NCI-H748 treated with DMSO at 0.1 percent for 48 hours (cell line): ENCODE results near the gene GPC4.

ENCODE experiments used
- DNase-seq: peaks from one replicate; lab custom pipeline; 2025; lab: John Stamatoyannopoulos, UW

The GPC4 gene

GRCh38 chrX:133415276-133416105 is at the start of gene GPC4:
GPC4 (minus strand) TSS chrX:133415489; CDS start chrX:133414965, 524 bp downstream.
- DNase-seq: no peak

GRCh38 chrX:133461231-133461630 is 45.9 kb upstream of the GPC4 start:
- no peak for DNase-seq

- DNase-seq: no peak
Measured at GRCh38 chrX:133454924-133455323, 39.6 kb upstream of the GPC4 start.

GRCh38 chrX:133454491-133454914 is 39.2 kb upstream of the GPC4 start:
- no peak for DNase-seq

- DNase-seq: no peak
Measured at GRCh38 chrX:133448512-133449076, 33.3 kb upstream of the GPC4 start.

- no peak for DNase-seq
Measured at GRCh38 chrX:133444952-133445831, 29.9 kb upstream of the GPC4 start.

GRCh38 chrX:133444196-133444595 is 28.9 kb upstream of the GPC4 start:
- no peak for DNase-seq

- DNase-seq: no peak
Measured at GRCh38 chrX:133440797-133441163, 25.5 kb upstream of the GPC4 start.

GRCh38 chrX:133440081-133440796 is 24.9 kb upstream of the GPC4 start:
- no peak for DNase-seq

GRCh38 chrX:133437766-133438165 is 22.5 kb upstream of the GPC4 start:
- DNase-seq: no peak

- DNase-seq: no peak
Measured at GRCh38 chrX:133437356-133437755, 22.1 kb upstream of the GPC4 start.

GRCh38 chrX:133435544-133436124 is 20.3 kb upstream of the GPC4 start:
- DNase-seq: no peak

- no peak for DNase-seq
Measured at GRCh38 chrX:133434197-133434820, 19.0 kb upstream of the GPC4 start.

- no peak for DNase-seq
Measured at GRCh38 chrX:133419911-133420310, 4.6 kb upstream of the GPC4 start.

GRCh38 chrX:133418588-133418987 is 3.3 kb upstream of the GPC4 start:
- DNase-seq: no peak

GRCh38 chrX:133417364-133417763 is 2.1 kb upstream of the GPC4 start:
- DNase-seq: no peak

GRCh38 chrX:133414406-133415275 is 648 bp downstream of the GPC4 start:
- DNase-seq: no peak

- no peak for DNase-seq
Measured at GRCh38 chrX:133413218-133413925, 1.9 kb downstream of the GPC4 start.

- no peak for DNase-seq
Measured at GRCh38 chrX:133412665-133413064, 2.6 kb downstream of the GPC4 start.

- DNase-seq: no peak
Measured at GRCh38 chrX:133412246-133412645, 3.0 kb downstream of the GPC4 start.
